Rectal smooth muscle tissue (tissue), 1 donor: ENCODE data around the gene SLC7A1.

Source experiments
- H3K27ac ChIP-seq: one replicate; pipeline ENCODE4 v1.7.0; 2013; ENCODE audit warnings: low read depth, low read length, inconsistent platforms
- H3K27me3 ChIP-seq: one replicate; pipeline ENCODE4 v1.7.0; 2013; ENCODE audit warnings: low read length; ENCODE audit not compliant: control insufficient read depth, insufficient read depth
- H3K36me3 ChIP-seq: one replicate; pipeline ENCODE4 v1.7.0; 2013; ENCODE audit warnings: low read length; ENCODE audit not compliant: control insufficient read depth, insufficient read depth
- H3K4me1 ChIP-seq: one replicate; pipeline ENCODE4 v1.7.0; 2013; ENCODE audit warnings: low read length; ENCODE audit not compliant: control insufficient read depth, insufficient read depth
- H3K4me3 ChIP-seq: one replicate; pipeline ENCODE4 v1.7.0; 2013; ENCODE audit warnings: low read length
- H3K9ac ChIP-seq: one replicate; pipeline ENCODE4 v1.7.0; 2013; ENCODE audit warnings: low read length

SLC7A1 gene

GRCh38 chr13:29579094-29579493, 16.4 kb downstream of the SLC7A1 start:
- Histone ChIP-seq H3K9ac (no peak overlapping the region), H3K36me3 (no peaks in the 10 kb centered on the region), H3K27ac (no peak overlapping the region), H3K4me3 (no peak overlapping the region), H3K4me1 (peaks cover 18% of the 10 kb centered on the region), H3K27me3 (no peaks in the 10 kb centered on the region)

DNA sequence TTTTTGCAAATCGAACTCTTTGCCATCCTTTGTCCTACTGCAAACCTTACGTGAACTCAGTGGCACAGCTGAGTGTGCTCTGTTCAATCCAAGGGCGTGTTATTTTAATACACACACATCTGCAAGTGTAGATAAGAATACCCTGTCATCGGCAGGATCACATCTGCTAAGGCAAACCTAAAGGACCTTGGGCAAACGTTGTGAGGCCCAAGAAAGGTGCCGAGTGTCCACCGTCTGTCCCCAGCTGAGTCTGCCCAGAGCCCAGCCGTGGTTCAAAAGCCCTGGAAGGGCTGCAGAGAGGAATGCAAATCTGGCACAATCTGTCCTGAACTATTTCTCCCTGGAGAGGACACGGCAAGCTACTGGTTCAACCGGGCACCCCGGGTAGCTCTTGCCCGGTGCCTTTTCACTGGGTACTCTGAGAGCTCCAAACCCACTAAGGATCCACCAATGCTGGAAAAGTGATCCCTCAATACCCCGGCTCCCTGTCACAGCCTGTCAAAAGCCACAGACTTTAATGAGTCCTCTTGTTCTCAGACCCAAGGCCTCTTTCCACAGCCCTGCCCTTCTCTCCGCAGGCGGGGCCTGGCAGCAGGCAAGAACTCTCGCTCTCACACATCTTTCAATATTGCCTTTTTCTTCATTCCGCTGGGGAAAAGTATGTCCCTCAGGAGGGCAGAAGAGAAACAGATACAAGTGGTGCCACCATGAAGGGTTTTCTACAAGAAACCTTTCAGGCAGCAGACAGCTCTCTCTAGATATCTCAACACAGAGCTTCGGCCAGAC, 17.0 kb downstream of the SLC7A1 start:
- Histone ChIP-seq H3K36me3 (no peaks in the 10 kb centered on the region), H3K9ac (no peak overlapping the region), H3K4me3 (no peak overlapping the region), H3K27me3 (no peaks in the 10 kb centered on the region), H3K4me1 (peaks cover 18% of the 10 kb centered on the region), H3K27ac (no peak overlapping the region)

DNA sequence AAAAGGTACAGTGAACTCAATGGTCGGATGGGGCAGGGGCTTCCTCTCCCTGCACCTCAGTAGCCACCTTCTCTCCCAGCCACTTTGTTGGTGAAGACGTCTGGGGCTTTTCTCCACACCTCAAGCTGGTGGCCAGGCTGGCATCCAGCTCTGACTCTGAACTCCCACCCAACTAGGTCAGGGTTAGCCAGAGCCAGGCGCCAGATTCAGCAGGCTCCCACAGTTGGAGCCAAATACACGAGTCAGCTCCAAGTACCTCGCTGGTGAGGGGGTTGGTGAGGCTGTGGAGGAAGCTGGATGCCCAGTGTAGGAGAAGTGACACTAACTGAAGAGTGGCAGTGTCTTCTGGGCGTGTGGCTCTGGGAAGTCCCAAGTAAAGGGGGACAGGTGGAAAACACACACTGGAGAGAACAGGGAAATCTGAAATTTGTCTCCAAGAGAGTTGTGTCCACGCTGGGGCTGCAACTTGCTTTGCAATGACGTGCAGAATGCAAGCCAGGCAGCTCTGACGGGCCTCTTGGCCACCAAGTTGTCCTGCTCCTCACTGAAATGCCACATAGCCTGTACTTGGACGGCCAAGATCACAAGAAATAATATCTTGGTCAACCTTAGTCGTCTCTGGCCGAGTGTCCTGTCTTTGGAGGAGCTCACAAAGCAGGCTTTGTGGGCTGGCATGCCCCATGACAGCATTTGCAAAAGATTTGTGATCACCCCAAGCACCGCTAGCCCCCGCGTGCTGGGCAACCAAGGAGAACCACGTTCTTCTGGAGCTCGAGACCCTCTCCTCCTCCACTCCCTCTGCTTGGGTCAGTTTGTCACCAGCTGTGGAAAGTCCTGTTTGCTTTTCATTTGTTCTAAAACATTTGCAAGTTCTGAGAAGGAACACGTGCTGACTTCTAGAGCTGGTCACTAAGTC, 18.1 kb downstream of the SLC7A1 start:
- Histone ChIP-seq H3K4me1 (peaks cover 22% of the 10 kb centered on the region), H3K4me3 (no peak overlapping the region), H3K27me3 (no peaks in the 10 kb centered on the region), H3K27ac (no peak overlapping the region), H3K9ac (no peak overlapping the region), H3K36me3 (no peaks in the 10 kb centered on the region)

DNA sequence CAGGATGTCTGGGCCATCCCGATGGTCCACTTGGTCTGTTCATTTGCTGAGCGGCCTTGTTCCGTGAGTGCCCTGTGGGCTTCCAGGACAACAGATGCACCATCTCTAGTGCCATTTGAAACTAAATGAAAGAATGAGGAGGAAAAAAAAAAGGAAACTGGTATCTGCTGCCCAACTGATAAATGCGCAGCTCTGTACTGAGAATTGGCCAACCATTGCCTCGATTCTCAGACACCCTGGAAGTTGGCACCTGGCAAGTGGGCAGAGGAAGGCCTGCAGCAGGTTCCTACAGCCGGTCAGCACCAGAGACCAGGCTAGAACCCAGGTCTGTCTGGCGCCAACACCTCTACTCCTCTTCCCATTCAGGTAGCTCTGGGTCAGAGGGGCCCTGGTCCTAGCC, 18.9 kb downstream of the SLC7A1 start:
- Histone ChIP-seq H3K9ac (no peak overlapping the region), H3K27me3 (no peaks in the 10 kb centered on the region), H3K4me3 (no peak overlapping the region), H3K36me3 (no peaks in the 10 kb centered on the region), H3K4me1 (peaks cover 17% of the 10 kb centered on the region), H3K27ac (no peak overlapping the region)

- Histone ChIP-seq H3K36me3 (no peaks in the 10 kb centered on the region), H3K27ac (no peak overlapping the region), H3K4me3 (no peak overlapping the region), H3K27me3 (no peaks in the 10 kb centered on the region), H3K4me1 (peaks cover 12% of the 10 kb centered on the region), H3K9ac (no peak overlapping the region)
Observed at GRCh38 chr13:29575098-29575497, 20.4 kb downstream of the SLC7A1 start.

DNA sequence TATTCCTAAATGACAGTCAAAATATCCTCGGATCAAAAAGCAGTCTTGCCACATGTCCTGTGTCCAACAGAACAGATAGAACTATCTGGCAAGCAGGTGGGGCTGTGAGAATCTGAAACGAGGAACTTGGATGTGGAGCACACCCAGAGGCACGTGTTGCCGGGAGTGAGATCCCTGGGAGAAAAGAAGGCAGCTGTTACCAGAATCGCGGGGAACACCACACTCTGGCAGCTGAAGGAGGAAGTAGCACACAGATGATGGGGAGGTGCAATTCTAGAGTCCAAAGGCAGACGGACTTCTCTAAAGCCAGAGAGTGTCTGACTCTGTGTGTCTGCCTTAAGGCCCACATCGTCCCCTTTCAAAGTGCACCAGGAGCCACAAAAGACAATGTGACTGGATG, 22.3 kb downstream of the SLC7A1 start:
- Histone ChIP-seq H3K36me3 (no peaks in the 10 kb centered on the region), H3K4me3 (no peak overlapping the region), H3K27ac (no peak overlapping the region), H3K27me3 (no peaks in the 10 kb centered on the region), H3K9ac (no peak overlapping the region), H3K4me1 (peaks cover 13% of the 10 kb centered on the region)

DNA sequence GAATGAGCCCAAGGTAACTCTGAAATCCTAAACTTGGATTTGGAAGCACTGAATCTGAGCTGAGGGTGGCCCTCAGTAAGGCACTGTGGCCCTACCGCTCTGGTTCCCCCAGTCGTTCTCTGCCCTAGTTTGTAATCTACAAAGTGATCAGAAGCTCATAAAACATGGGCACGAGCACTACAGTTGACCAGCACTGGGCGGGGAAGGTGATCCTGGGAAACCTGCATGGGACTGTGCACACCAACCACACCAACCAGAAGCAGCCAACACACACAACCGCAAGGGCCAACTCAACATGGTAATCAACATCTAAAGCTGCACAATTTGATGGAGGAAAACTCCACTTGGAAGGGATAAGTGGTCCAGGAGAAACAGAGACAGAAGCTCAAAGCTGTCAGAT, 22.9 kb downstream of the SLC7A1 start:
- no peak overlapping the region for H3K4me3 ChIP-seq
- peaks cover 12% of the 10 kb centered on the region for H3K4me1 ChIP-seq
- no peak overlapping the region for H3K9ac ChIP-seq
- H3K27me3 ChIP-seq = no peaks in the 10 kb centered on the region
- H3K36me3 ChIP-seq = no peaks in the 10 kb centered on the region
- H3K27ac ChIP-seq = no peak overlapping the region

GRCh38 chr13:29571876-29572570, 23.5 kb downstream of the SLC7A1 start:
- no peak overlapping the region for H3K27ac ChIP-seq
- H3K4me1 ChIP-seq = peaks cover 9% of the 10 kb centered on the region
- no peaks in the 10 kb centered on the region for H3K36me3 ChIP-seq
- no peak overlapping the region for H3K4me3 ChIP-seq
- no peaks in the 10 kb centered on the region for H3K27me3 ChIP-seq
- no peak overlapping the region for H3K9ac ChIP-seq

- Histone ChIP-seq H3K36me3 (no peaks in the 10 kb centered on the region), H3K4me3 (no peak overlapping the region), H3K27ac (no peak overlapping the region), H3K9ac (no peak overlapping the region), H3K4me1 (peaks cover 9% of the 10 kb centered on the region), H3K27me3 (no peaks in the 10 kb centered on the region)
Observed at GRCh38 chr13:29570051-29570654, 25.3 kb downstream of the SLC7A1 start.

DNA sequence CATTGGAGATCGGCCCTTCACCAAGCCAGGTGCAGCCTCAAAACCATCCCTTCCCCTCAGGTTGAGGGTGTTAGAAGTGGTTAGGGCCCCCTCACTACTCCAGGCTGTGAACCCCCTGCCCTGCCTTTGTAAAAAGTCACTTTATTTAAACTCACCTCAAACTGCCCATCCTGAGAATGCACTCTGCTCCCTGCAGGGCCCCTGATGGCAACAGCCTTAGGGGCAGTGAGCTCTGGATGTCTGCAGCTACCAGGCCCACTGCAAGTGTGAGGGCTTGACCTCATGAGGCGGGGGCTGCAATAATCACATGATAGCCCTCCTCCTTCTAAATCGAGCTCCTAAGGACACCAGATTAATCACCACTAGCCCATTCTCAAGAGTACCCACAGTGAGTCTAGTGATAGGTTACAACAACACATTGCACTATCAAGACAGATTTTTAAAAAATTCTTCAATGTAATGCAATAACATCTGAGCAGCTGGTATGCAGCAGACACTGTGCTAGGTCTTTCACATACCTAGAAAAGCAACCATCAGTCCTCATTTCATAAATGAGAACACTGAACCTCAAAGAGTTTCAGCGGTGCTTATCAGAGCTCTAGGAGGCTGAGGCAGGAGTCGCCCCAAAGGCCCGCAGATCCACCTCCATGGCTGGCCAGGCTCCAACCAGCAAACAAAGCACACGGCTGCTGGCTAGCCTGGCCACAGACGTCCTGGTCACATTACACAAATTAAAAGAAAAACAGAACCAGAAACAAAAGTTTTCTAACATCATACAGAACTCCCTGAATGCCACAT, 26.0 kb downstream of the SLC7A1 start:
- Histone ChIP-seq H3K9ac (no peak overlapping the region), H3K4me1 (peaks cover 9% of the 10 kb centered on the region), H3K27ac (no peak overlapping the region), H3K4me3 (no peak overlapping the region), H3K27me3 (no peaks in the 10 kb centered on the region), H3K36me3 (no peaks in the 10 kb centered on the region)

DNA sequence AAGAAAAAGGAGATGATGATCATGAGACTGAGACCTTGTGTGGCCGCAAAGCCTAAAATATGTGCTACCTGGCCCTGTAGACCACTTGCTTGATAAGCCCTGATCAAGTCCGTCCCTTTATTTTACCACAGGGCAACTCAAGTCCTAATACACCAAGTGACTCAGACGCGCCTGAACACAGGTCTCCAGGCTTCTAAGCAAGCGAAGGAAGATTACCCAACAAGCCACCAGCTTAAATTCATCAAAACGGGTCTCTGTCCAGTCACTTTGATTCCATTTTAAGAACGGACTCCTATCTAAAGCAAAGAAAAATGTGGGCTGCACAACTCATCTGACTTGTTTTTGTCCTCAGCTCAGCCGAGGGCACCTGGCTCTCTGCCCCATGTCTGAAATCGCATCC, 26.8 kb downstream of the SLC7A1 start:
- Histone ChIP-seq H3K9ac (no peak overlapping the region), H3K27me3 (no peaks in the 10 kb centered on the region), H3K36me3 (no peaks in the 10 kb centered on the region), H3K27ac (no peak overlapping the region), H3K4me3 (no peak overlapping the region), H3K4me1 (peaks cover 9% of the 10 kb centered on the region)
